CD4-positive, alpha-beta T cell (primary cell): ENCODE measurements around the gene ZFYVE27. TPM values are rescaled to one million over a fixed set of nuclear protein-coding genes. Genes with fewer than 3 reads are reported as not detected.

Source experiments
- ATAC-seq: fragments of 200-7000 bp; cut with Tn5 transposase; one replicate; pipeline ENCODE4 v1.10.0; 2022; ENCODE audit warnings: mild to moderate bottlenecking; ENCODE audit not compliant: poor library complexity
- CTCF ChIA-PET: fragments of 350-600 bp; sonication (Branson Sonifier 250); formaldehyde crosslinking; loops from one replicate; lab custom pipeline; 2021; ENCODE audit warnings: antibody characterized with exemption, inconsistent platforms; lab: Charles Lee
- POLR2A ChIA-PET: fragments of 350-600 bp; sonication (Branson Sonifier 250); formaldehyde crosslinking; loops from one replicate; lab custom pipeline; 2021; ENCODE audit warnings: antibody characterized with exemption, inconsistent platforms; lab: Charles Lee
- DNase-seq, 14 experiments: peaks; one replicate each; pipeline ENCODE4 v3.0.0-alpha.2; 2013 to 2020; ENCODE audit warnings: mixed read lengths in 2 of 14
- H3K27ac ChIP-seq, 2 donors: one replicate each; pipeline versions ENCODE4 v1.5.1 to v1.7.0; 2013; ENCODE audit warnings: low read length in 2 of 2, low read depth in 1 of 2, mild to moderate bottlenecking in 1 of 2
- H3K27me3 ChIP-seq, 2 experiments: 1 replicate in 1 of 2; 2 replicates in 1 of 2; pipeline versions ENCODE4 v1.6.1 to v1.7.0; 2013; ENCODE audit warnings: low read length in 2 of 2, control low read depth in 1 of 2, mild to moderate bottlenecking in 1 of 2, moderate library complexity in 1 of 2; ENCODE audit not compliant: insufficient read depth in 2 of 2, control insufficient read depth in 1 of 2
- H3K36me3 ChIP-seq: one replicate; pipeline ENCODE4 v1.6.1; 2013; ENCODE audit warnings: low read length, control low read depth; ENCODE audit not compliant: insufficient read depth
- H3K4me1 ChIP-seq: one replicate; pipeline ENCODE4 v1.6.1; 2013; ENCODE audit warnings: low read length, control low read depth; ENCODE audit not compliant: insufficient read depth
- H3K4me3 ChIP-seq: one replicate; pipeline ENCODE4 v1.5.1; 2013; ENCODE audit warnings: mild to moderate bottlenecking, low read length, moderate library complexity
- H3K9me3 ChIP-seq, 2 experiments: 1 replicate in 1 of 2; 2 replicates in 1 of 2; pipeline versions ENCODE4 v1.6.1 to v1.7.0; 2013; ENCODE audit warnings: low read length in 2 of 2, mild to moderate bottlenecking in 2 of 2, control low read depth in 1 of 2, moderate library complexity in 1 of 2; ENCODE audit not compliant: control insufficient read depth in 1 of 2, insufficient read depth in 1 of 2
- H3K27ac Mint-ChIP-seq: one replicate; pipeline ENCODE4 v1.8.0; 2020; ENCODE audit warnings: mixed read lengths
- H3K27me3 Mint-ChIP-seq: one replicate; pipeline ENCODE4 v1.8.0; 2021; ENCODE audit warnings: mixed read lengths
- H3K36me3 Mint-ChIP-seq: one replicate; pipeline ENCODE4 v1.8.0; 2021; ENCODE audit warnings: low read depth, mixed read lengths
- H3K4me1 Mint-ChIP-seq: one replicate; pipeline ENCODE4 v1.8.0; 2021; ENCODE audit warnings: low read depth, mixed read lengths
- H3K4me3 Mint-ChIP-seq: one replicate; pipeline ENCODE4 v1.8.0; 2020; ENCODE audit warnings: mild to moderate bottlenecking, mixed read lengths
- H3K9me3 Mint-ChIP-seq: one replicate; pipeline ENCODE4 v1.8.0; 2020; ENCODE audit warnings: mixed read lengths
- intact Hi-C, 2 experiments: fragments of 100-400 bp; cut with DNase I in 1 of 2; cut with micrococcal nuclease in 1 of 2; formaldehyde crosslinking; loops; one replicate each; pipeline versions ENCODE4 v1.15.1 to v1.9.0; 2023 to 2025; cut with DNase I, micrococcal nuclease
- total RNA-seq, 174 experiments: library from RNA in 2 of 174; stranded (reverse) in 2 of 174; gene quantifications; one replicate each; pipeline ENCODE4 v1.2.3 and lab custom pipeline; 2021 to 2026
- TF ChIP-seq, protein P1 (sequence below): fragments of 200-600 bp; IDR thresholded peaks from one replicate; pipeline ENCODE4 v1.8.0; 2022; ENCODE audit warnings: antibody characterized with exemption, mild to moderate bottlenecking

The ZFYVE27 gene
- total RNA-seq, 2 experiments from 2014 or later = 58.4 to 60.6 TPM

DNA sequence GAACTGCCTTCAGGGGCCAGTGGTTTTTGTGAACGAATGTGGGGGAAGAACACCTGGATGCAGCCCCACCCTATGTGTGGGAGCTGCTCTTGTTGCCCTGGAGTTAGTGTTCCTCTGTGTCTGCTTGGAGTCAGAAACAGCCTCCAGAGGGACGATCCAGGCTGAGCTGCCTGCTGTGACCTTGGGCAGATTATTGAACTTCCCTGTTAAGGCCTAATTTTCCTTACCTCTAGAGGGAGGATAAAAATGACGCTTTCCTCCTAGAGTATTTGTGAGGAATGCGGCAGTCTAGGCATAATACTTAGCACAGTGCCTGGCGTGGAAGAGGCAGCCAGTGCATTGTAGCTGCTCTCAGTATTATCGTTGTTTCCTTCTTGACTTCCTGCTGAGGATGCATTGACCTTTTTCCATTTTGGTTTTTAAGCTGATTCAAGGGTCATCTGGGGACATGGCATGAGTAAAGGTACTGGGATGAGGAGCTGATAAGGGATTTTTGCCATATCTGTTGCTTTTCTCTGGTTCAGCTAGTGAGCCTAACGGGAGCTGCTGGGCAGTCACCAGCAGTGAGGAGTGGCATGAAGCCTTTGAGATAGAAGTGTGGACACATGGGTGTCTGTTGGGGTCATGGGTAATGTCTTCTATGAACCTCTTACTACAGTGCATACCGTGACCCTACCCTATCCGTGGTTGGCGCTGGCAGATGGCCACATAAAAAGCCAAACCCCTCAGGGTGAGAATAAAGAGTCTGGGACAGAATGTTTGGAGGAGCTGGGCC lies 6.4 kb downstream of the ZFYVE27 start:
- no peaks in the 10 kb centered on the region for H3K27me3 Mint-ChIP-seq
- POLR2A ChIA-PET = interaction anchor here (0.6 to 0.8 kb wide), 2 partner anchors 56 to 65 kb away, joined by 4 to 5 read pairs; partner anchors contain the start of gene AVPI1
- H3K27ac Mint-ChIP-seq = no peak overlapping the region
- ATAC-seq (no peak), DNase-seq (no peak)
- peaks cover 88% of the 10 kb centered on the region for H3K36me3 Mint-ChIP-seq
- Histone ChIP-seq H3K4me3 (no peak overlapping the region), H3K27me3 (no peaks in the 10 kb centered on the region), H3K9me3 (no peaks in the 10 kb centered on the region), H3K27ac (no peak overlapping the region), H3K4me1 (peaks cover 17% of the 10 kb centered on the region), H3K36me3 (peaks cover 75% of the 10 kb centered on the region)
- TF ChIP-seq, protein P1, sequence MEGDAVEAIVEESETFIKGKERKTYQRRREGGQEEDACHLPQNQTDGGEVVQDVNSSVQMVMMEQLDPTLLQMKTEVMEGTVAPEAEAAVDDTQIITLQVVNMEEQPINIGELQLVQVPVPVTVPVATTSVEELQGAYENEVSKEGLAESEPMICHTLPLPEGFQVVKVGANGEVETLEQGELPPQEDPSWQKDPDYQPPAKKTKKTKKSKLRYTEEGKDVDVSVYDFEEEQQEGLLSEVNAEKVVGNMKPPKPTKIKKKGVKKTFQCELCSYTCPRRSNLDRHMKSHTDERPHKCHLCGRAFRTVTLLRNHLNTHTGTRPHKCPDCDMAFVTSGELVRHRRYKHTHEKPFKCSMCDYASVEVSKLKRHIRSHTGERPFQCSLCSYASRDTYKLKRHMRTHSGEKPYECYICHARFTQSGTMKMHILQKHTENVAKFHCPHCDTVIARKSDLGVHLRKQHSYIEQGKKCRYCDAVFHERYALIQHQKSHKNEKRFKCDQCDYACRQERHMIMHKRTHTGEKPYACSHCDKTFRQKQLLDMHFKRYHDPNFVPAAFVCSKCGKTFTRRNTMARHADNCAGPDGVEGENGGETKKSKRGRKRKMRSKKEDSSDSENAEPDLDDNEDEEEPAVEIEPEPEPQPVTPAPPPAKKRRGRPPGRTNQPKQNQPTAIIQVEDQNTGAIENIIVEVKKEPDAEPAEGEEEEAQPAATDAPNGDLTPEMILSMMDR = no peak
- intact Hi-C loops = no loop called here
- H3K9me3 Mint-ChIP-seq = no peaks in the 10 kb centered on the region
- CTCF ChIA-PET = interaction anchor here (0.8 kb wide), 1 partner anchor 19 kb away, joined by 3 read pairs; no protein-coding TSS in a partner anchor
- no peak overlapping the region for H3K4me3 Mint-ChIP-seq
- H3K4me1 Mint-ChIP-seq = peaks cover 46% of the 10 kb centered on the region

DNA sequence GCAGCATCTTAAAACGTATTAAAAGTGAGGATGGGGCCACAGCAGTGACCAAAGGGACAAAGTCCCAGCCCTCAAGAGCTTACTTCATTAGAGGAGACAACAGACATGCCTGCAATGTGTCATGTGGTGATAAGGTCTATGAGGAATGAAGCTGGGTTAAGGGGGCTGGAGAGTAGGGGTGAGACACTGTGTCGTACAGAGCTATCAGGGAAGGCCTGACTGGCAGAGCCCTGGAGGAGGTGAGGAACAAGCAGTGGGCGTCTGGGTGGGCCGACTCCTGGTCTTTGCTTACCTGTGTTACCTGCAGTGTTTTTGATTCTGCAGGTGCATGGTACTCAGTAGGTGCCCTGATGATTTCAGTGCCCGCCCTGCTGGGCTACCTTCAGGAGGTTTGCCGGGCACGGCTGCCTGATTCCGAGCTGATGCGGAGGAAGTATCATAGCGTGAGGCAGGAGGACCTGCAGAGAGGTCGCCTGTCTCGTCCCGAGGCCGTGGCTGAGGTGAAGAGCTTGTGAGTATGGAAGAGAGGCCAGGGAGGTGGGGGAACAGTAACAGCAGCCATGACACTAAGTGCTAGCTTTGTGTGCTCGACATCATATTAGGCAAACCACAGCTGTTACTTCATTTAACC lies 7.6 kb downstream of the ZFYVE27 start:
- no peak for ATAC-seq
- Mint-ChIP-seq H3K9me3 (no peaks in the 10 kb centered on the region), H3K4me3 (no peak overlapping the region), H3K27ac (no peak overlapping the region), H3K27me3 (no peaks in the 10 kb centered on the region), H3K36me3 (peaks cover 96% of the 10 kb centered on the region), H3K4me1 (peaks cover 40% of the 10 kb centered on the region)
- Histone ChIP-seq H3K4me1 (peaks cover 7% of the 10 kb centered on the region), H3K9me3 (no peaks in the 10 kb centered on the region), H3K4me3 (no peak overlapping the region), H3K36me3 (peaks cover 83% of the 10 kb centered on the region), H3K27ac (no peak overlapping the region), H3K27me3 (no peaks in the 10 kb centered on the region)
- TF ChIP-seq, protein P1 = no peak
- DNase-seq = no peak
- ChIA-PET CTCF (interaction anchor here (0.8 to 1.1 kb wide), 2 partner anchors 20 to 53 kb away, joined by 3 read pairs; no protein-coding TSS in a partner anchor), POLR2A (interaction anchor here (0.8 to 1.1 kb wide), 2 partner anchors 8 to 58 kb away, joined by 3 to 4 read pairs; partner anchors contain the start of gene AVPI1)
- intact Hi-C loops = no loop called here

DNA sequence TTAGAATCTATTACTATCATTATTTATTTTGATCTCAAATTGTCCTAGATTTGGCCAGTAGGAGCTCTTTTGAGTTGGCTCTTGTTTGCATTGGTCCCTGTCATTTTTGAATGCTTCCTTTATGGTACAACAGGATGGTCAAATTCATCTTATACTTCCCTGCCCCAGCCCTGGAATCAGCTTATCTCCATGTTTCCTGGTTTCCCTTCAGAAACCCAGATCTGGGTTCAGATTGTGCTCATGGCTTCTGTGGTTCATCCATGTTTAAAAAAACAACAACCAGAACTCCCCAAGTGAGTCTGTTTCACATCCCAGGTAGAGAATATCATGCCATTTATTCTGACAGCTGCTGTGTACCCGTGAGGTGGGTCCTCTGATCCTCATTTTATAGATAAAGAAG lies 10.6 kb downstream of the ZFYVE27 start:
- Histone ChIP-seq H3K27ac (no peak overlapping the region), H3K36me3 (peaks cover 97% of the 10 kb centered on the region), H3K9me3 (no peaks in the 10 kb centered on the region), H3K27me3 (no peaks in the 10 kb centered on the region), H3K4me3 (no peak overlapping the region), H3K4me1 (no peaks in the 10 kb centered on the region)
- DNase-seq = no peak
- Mint-ChIP-seq H3K27ac (no peak overlapping the region), H3K27me3 (no peaks in the 10 kb centered on the region), H3K4me3 (no peak overlapping the region), H3K36me3 (peaks cover 98% of the 10 kb centered on the region), H3K9me3 (no peaks in the 10 kb centered on the region), H3K4me1 (peaks cover 14% of the 10 kb centered on the region)
- ATAC-seq = no peak
- ChIA-PET POLR2A (interaction anchor here (0.7 to 0.8 kb wide), 2 partner anchors 9 to 11 kb away, joined by 3 to 4 read pairs; partner anchors contain the start of gene ZFYVE27), CTCF (no interaction called here)
- intact Hi-C loops = no loop called here
- TF ChIP-seq, protein P1 = no peak
